ENCODE results near the gene ICE2.
"Not testable (repeated sequence)": the region's sequence is repeated elsewhere in the genome, so short reads cannot be mapped to it uniquely, and the experiment has no call there.

The ICE2 gene

GRCh38 chr15:60448668-60449360, 30.1 kb downstream of the ICE2 start:
- no peak for FAIRE-seq
- no peak for DNase-seq (ENCODE audit: insufficient read length, low spot score)

- DNase-seq (ENCODE audit: insufficient read length, low spot score) (no peak), FAIRE-seq (no peak)
These were observed 34.5 kb downstream of the ICE2 start for GRCh38 chr15:60444289-60444912.

- FAIRE-seq, result no peak
- no peak for DNase-seq (ENCODE audit: insufficient read length, low spot score)
These were observed 36.2 kb downstream of the ICE2 start for GRCh38 chr15:60442763-60443162.

GRCh38 chr15:60442031-60442650, 36.8 kb downstream of the ICE2 start:
- FAIRE-seq, result no peak
- no peak for DNase-seq (ENCODE audit: insufficient read length, low spot score)

- DNase-seq (ENCODE audit: insufficient read length, low spot score) (no peak), FAIRE-seq (peak; percentile 83)
These were observed 37.6 kb downstream of the ICE2 start for GRCh38 chr15:60441331-60441730.

GRCh38 chr15:60438646-60439045, 40.3 kb downstream of the ICE2 start:
- DNase-seq (ENCODE audit: insufficient read length, low spot score), result no peak
- no peak for FAIRE-seq

GRCh38 chr15:60428935-60429334, 50.0 kb downstream of the ICE2 start:
- FAIRE-seq, result no peak

GRCh38 chr15:60426870-60427508, 52.0 kb downstream of the ICE2 start:
- FAIRE-seq (no peak), DNase-seq (ENCODE audit: insufficient read length, low spot score) (no peak)

More at GRCh38 chr15:60428935-60429334, 50.0 kb downstream of the ICE2 start:
- DNase-seq (ENCODE audit: insufficient read length, low spot score), result no peak

- FAIRE-seq (no peak), DNase-seq (ENCODE audit: insufficient read length, low spot score) (no peak)
These were observed 53.5 kb downstream of the ICE2 start for GRCh38 chr15:60425461-60425860.

GRCh38 chr15:60424006-60424405, 54.9 kb downstream of the ICE2 start:
- FAIRE-seq (no peak), DNase-seq (ENCODE audit: insufficient read length, low spot score) (no peak)

- FAIRE-seq, result no peak
- no peak for DNase-seq (ENCODE audit: insufficient read length, low spot score)
These were observed 55.4 kb downstream of the ICE2 start for GRCh38 chr15:60423537-60423936.

- DNase-seq (ENCODE audit: insufficient read length, low spot score), result no peak
- no peak for FAIRE-seq
These were observed 57.4 kb downstream of the ICE2 start for GRCh38 chr15:60421544-60421943.

- no peak for FAIRE-seq
- no peak for DNase-seq (ENCODE audit: insufficient read length, low spot score)
These were observed 58.7 kb downstream of the ICE2 start for GRCh38 chr15:60420203-60420716.

GRCh38 chr15:60419753-60420152, 59.2 kb downstream of the ICE2 start:
- FAIRE-seq (no peak), DNase-seq (ENCODE audit: insufficient read length, low spot score) (no peak)

- DNase-seq (ENCODE audit: insufficient read length, low spot score), result no peak
- FAIRE-seq, result no peak
These were observed 60.8 kb downstream of the ICE2 start for GRCh38 chr15:60418096-60418495.

GRCh38 chr15:60417112-60417511, 61.8 kb downstream of the ICE2 start:
- no peak for DNase-seq (ENCODE audit: insufficient read length, low spot score)
- FAIRE-seq, result no peak

- no peak for DNase-seq (ENCODE audit: insufficient read length, low spot score)
- no peak for FAIRE-seq
These were observed 62.5 kb downstream of the ICE2 start for GRCh38 chr15:60416484-60416883.

GRCh38 chr15:60414016-60414682, 64.8 kb downstream of the ICE2 start:
- no peak for DNase-seq (ENCODE audit: insufficient read length, low spot score)
- no peak for FAIRE-seq

- DNase-seq (ENCODE audit: insufficient read length, low spot score), result no peak
- FAIRE-seq, result no peak
These were observed 65.6 kb downstream of the ICE2 start for GRCh38 chr15:60413231-60413824.

GRCh38 chr15:60412807-60413206, 66.1 kb downstream of the ICE2 start:
- DNase-seq (ENCODE audit: insufficient read length, low spot score); FAIRE-seq: not testable (repeated sequence)

Data from GM19239 (cell line).